Endothelial cell of umbilical vein (primary cell): Measurements from ENCODE around the gene PGA3.
"Not testable (repeated sequence)": the region's sequence is repeated elsewhere in the genome, so short reads cannot be mapped to it uniquely, and the experiment has no call there.

Experiments used
- EZH2 ChIP-seq: IDR thresholded peaks from 2 replicates; pipeline ENCODE4 v1.6.1; 2012; ENCODE audit warnings: borderline replicate concordance, low read depth, mild to moderate bottlenecking, moderate library complexity, low read length, inconsistent platforms; ENCODE audit not compliant: severe bottlenecking
- FOS ChIP-seq: IDR thresholded peaks from 2 replicates; pipeline ENCODE4 v1.6.1; 2011; ENCODE audit warnings: mild to moderate bottlenecking, low read length, moderate library complexity, borderline replicate concordance; ENCODE audit not compliant: insufficient read depth
- GATA2 ChIP-seq: IDR thresholded peaks from 2 replicates; pipeline ENCODE4 v1.7.0; 2011; ENCODE audit warnings: low read depth, mild to moderate bottlenecking, moderate library complexity, mixed read lengths, low read length; ENCODE audit not compliant: insufficient read length, insufficient read depth
- JUN ChIP-seq: IDR thresholded peaks from 2 replicates; pipeline ENCODE4 v1.6.1; 2011; ENCODE audit warnings: borderline replicate concordance, low read depth; ENCODE audit not compliant: insufficient read length, insufficient read depth
- MYC ChIP-seq: IDR thresholded peaks from one replicate; pipeline ENCODE4 v1.6.1; 2011; ENCODE audit warnings: mild to moderate bottlenecking, low read depth, low read length
- POLR2A ChIP-seq: IDR thresholded peaks from 2 replicates; pipeline ENCODE4 v1.6.1; 2012; ENCODE audit warnings: low read depth, mild to moderate bottlenecking, control low read depth, low read length
- POLR2AphosphoS5 ChIP-seq: IDR thresholded peaks from 2 replicates; pipeline ENCODE4 v1.6.1; 2012; ENCODE audit warnings: low read depth, mild to moderate bottlenecking, control low read depth, low read length, moderate library complexity; ENCODE audit not compliant: insufficient read depth
- TF ChIP-seq, protein P1 (sequence below), 2 donors: IDR thresholded peaks; 1 replicate in 1 of 2; 2 replicates in 1 of 2; pipeline ENCODE4 v1.5.1; 2011; ENCODE audit warnings: low read length in 2 of 2, mild to moderate bottlenecking in 2 of 2, moderate library complexity in 2 of 2, control low read depth in 1 of 2, inconsistent platforms in 1 of 2, low read depth in 1 of 2; ENCODE audit not compliant: insufficient read depth in 1 of 2; ENCODE audit errors: extremely low read depth in 1 of 2
- TF ChIP-seq, protein P2 (sequence below): IDR thresholded peaks from 2 replicates; pipeline ENCODE4 v1.6.1; 2011; ENCODE audit not compliant: insufficient read depth, insufficient read length

DNA sequence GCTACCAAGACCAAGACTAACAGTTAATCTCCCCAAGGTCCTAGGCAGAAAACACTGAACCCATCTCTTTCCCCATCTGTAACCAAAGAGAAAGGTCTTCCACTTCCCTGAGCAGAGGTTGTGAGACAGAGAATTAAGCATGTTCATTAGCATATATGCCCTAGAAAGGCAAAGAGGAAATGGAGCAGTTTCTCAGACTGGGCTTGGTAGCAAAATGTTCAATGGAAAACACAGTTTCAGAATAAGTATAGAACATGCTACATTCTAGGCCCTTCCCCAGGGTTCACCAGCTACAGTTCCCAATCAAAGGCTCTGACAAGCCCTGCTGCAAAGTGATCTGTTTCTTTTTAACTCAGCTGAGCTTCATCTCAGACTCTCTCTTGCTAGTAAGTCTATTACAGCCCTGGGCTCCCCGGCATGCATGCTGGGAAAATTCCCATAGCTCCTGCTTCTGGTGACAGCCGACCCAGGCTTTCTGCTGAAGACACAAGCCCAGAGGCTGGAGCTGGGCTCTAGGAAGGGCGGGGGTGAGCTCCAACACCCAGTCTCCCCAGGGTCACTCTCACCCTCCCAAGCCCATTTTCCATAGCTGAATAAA is 29.3 kb downstream of the PGA3 start:
- TF ChIP-seq, protein P1, sequence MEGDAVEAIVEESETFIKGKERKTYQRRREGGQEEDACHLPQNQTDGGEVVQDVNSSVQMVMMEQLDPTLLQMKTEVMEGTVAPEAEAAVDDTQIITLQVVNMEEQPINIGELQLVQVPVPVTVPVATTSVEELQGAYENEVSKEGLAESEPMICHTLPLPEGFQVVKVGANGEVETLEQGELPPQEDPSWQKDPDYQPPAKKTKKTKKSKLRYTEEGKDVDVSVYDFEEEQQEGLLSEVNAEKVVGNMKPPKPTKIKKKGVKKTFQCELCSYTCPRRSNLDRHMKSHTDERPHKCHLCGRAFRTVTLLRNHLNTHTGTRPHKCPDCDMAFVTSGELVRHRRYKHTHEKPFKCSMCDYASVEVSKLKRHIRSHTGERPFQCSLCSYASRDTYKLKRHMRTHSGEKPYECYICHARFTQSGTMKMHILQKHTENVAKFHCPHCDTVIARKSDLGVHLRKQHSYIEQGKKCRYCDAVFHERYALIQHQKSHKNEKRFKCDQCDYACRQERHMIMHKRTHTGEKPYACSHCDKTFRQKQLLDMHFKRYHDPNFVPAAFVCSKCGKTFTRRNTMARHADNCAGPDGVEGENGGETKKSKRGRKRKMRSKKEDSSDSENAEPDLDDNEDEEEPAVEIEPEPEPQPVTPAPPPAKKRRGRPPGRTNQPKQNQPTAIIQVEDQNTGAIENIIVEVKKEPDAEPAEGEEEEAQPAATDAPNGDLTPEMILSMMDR (IDR thresholded peaks at IDR 0.05; ENCODE audit: extremely low read depth in 1 of 2, insufficient read depth in 1 of 2, low read depth in 1 of 2, low read length in 2 of 2): not testable (repeated sequence)
- TF ChIP-seq POLR2A, POLR2AphosphoS5, EZH2, FOS, JUN, MYC, GATA2: not testable (repeated sequence)
- TF ChIP-seq, protein P2, sequence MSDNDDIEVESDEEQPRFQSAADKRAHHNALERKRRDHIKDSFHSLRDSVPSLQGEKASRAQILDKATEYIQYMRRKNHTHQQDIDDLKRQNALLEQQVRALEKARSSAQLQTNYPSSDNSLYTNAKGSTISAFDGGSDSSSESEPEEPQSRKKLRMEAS: not testable (repeated sequence)
